Mesenchymal stem cell (in vitro differentiated cells and primary cell): Measurements from ENCODE around the gene RAP1GAP2.

ENCODE experiments used
- DNase-seq: peaks from one replicate; pipeline ENCODE4 v3.0.0-alpha.2; 2013
- H2AFZ ChIP-seq: one replicate; pipeline ENCODE4 v1.6.1; 2013; ENCODE audit warnings: low read depth, mild to moderate bottlenecking, control low read depth, inconsistent platforms, low read length, moderate library complexity
- H2AK5ac ChIP-seq: 2 replicates; pipeline ENCODE4 v1.6.1; 2013; ENCODE audit warnings: low read length, moderate library complexity, mild to moderate bottlenecking, inconsistent platforms; ENCODE audit not compliant: severe bottlenecking
- H2BK120ac ChIP-seq: one replicate; pipeline ENCODE4 v1.6.1; 2013; ENCODE audit warnings: low read depth, mild to moderate bottlenecking, inconsistent platforms, low read length, moderate library complexity
- H2BK12ac ChIP-seq, 2 experiments: one replicate each; pipeline ENCODE4 v1.6.1; 2013; ENCODE audit warnings: inconsistent platforms in 2 of 2, low read length in 2 of 2, mild to moderate bottlenecking in 2 of 2, moderate library complexity in 2 of 2, control low read depth in 1 of 2
- H2BK15ac ChIP-seq: one replicate; pipeline ENCODE4 v1.6.1; 2013; ENCODE audit warnings: mild to moderate bottlenecking, low read depth, inconsistent platforms; ENCODE audit not compliant: poor library complexity, severe bottlenecking
- H2BK5ac ChIP-seq: 2 replicates; pipeline ENCODE4 v1.6.1; 2013; ENCODE audit warnings: low read depth, mild to moderate bottlenecking, low read length, control low read depth, inconsistent platforms; ENCODE audit not compliant: poor library complexity, severe bottlenecking
- H3K14ac ChIP-seq, 2 experiments: one replicate each; pipeline ENCODE4 v1.6.1; 2013; ENCODE audit warnings: inconsistent platforms in 2 of 2, low read length in 2 of 2, control low read depth in 1 of 2, mild to moderate bottlenecking in 1 of 2, moderate library complexity in 1 of 2
- H3K18ac ChIP-seq, 2 experiments: one replicate each; pipeline ENCODE4 v1.6.1; 2013; ENCODE audit warnings: inconsistent platforms in 2 of 2, low read length in 2 of 2, control low read depth in 1 of 2, low read depth in 1 of 2, mild to moderate bottlenecking in 1 of 2
- H3K23ac ChIP-seq, 2 experiments: one replicate each; pipeline ENCODE4 v1.6.1; 2013; ENCODE audit warnings: inconsistent platforms in 2 of 2, low read length in 2 of 2, mild to moderate bottlenecking in 2 of 2, moderate library complexity in 2 of 2, control low read depth in 1 of 2
- H3K27ac ChIP-seq: 2 replicates; pipeline ENCODE4 v1.5.1; 2013; ENCODE audit warnings: mild to moderate bottlenecking, moderate library complexity, low read length, control low read depth, inconsistent platforms; ENCODE audit not compliant: poor library complexity, severe bottlenecking
- H3K27me3 ChIP-seq, 2 experiments: 2 replicates each; pipeline versions ENCODE4 v1.6.1 to v1.7.0; 2013; ENCODE audit warnings: low read length in 2 of 2, mild to moderate bottlenecking in 2 of 2, moderate library complexity in 2 of 2, control low read depth in 1 of 2, inconsistent platforms in 1 of 2; ENCODE audit not compliant: control insufficient read depth in 1 of 2, insufficient read depth in 1 of 2
- H3K36me3 ChIP-seq, 2 experiments: 2 replicates each; pipeline versions ENCODE4 v1.6.1 to v1.7.0; 2013; ENCODE audit warnings: low read length in 2 of 2, control low read depth in 1 of 2, inconsistent platforms in 1 of 2, low read depth in 1 of 2, mild to moderate bottlenecking in 1 of 2; ENCODE audit not compliant: insufficient read depth in 2 of 2, control insufficient read depth in 1 of 2
- H3K4ac ChIP-seq, 2 experiments: one replicate each; pipeline ENCODE4 v1.6.1; 2013; ENCODE audit warnings: inconsistent platforms in 2 of 2, low read length in 2 of 2, mild to moderate bottlenecking in 2 of 2, moderate library complexity in 2 of 2, control low read depth in 1 of 2, low read depth in 1 of 2
- H3K4me1 ChIP-seq: 2 replicates; pipeline ENCODE4 v1.6.1; 2013; ENCODE audit warnings: low read depth, low read length, control low read depth; ENCODE audit not compliant: control insufficient read depth, insufficient read depth
- H3K4me2 ChIP-seq: 2 replicates; pipeline ENCODE4 v1.6.1; 2013; ENCODE audit warnings: low read length, mild to moderate bottlenecking, inconsistent platforms; ENCODE audit not compliant: poor library complexity, severe bottlenecking
- H3K4me3 ChIP-seq, 2 experiments: 2 replicates each; pipeline versions ENCODE4 v1.5.1 to v1.7.0; 2013; ENCODE audit warnings: low read length in 2 of 2, mild to moderate bottlenecking in 2 of 2, control low read depth in 1 of 2, low read depth in 1 of 2; ENCODE audit not compliant: insufficient read depth in 1 of 2
- H3K79me1 ChIP-seq: replicated peaks from 2 replicates; pipeline ENCODE4 v1.6.1; 2013; ENCODE audit warnings: mild to moderate bottlenecking, control low read depth, low read length, inconsistent platforms; ENCODE audit not compliant: poor library complexity, severe bottlenecking
- H3K9ac ChIP-seq: 2 replicates; pipeline ENCODE4 v1.7.0; 2013; ENCODE audit warnings: mild to moderate bottlenecking, low read length, moderate library complexity
- H3K9me3 ChIP-seq: 2 replicates; pipeline ENCODE4 v1.7.0; 2013; ENCODE audit warnings: mild to moderate bottlenecking, low read length; ENCODE audit not compliant: control insufficient read depth
- H4K8ac ChIP-seq: one replicate; pipeline ENCODE4 v1.6.1; 2013; ENCODE audit warnings: inconsistent platforms, mild to moderate bottlenecking, low read length, moderate library complexity
- H4K91ac ChIP-seq: one replicate; pipeline ENCODE4 v1.6.1; 2013; ENCODE audit warnings: mild to moderate bottlenecking, low read length, inconsistent platforms
- WGBS: methylation state at CpG from one replicate; pipeline ENCODE4 v1.1.7; 2013; ENCODE audit warnings: mixed read lengths; 5-methylcytosine and 5-hydroxymethylcytosine counted together

The RAP1GAP2 gene

DNA sequence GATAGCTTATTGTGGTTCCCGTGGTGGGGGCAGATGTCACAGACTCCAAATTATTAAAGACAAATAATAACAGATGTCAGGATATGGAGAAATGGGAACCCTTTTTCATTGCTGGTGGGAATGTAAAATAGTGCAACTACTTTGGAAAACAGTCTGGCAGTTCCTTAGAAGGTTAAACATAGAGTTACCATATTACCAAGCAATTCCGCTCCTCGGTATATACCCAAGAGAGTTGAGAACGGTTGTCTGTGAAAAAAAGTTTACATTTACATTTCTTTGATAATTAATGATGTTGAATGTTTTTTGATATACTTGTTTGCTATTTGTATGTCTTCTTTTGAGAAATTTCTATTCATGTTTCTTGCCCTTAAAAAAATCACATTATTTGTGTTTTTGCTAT, 226.0 kb downstream of the RAP1GAP2 start:
- Histone ChIP-seq H2BK12ac (no peak overlapping the region), H3K4me1 (no peaks in the 10 kb centered on the region), H3K36me3 (peaks cover 5 to 30% of the 10 kb centered on the region in 2 experiments), H2AK5ac (no peak overlapping the region), H2BK5ac (no peak overlapping the region), H2AFZ (no peak overlapping the region), H3K14ac (no peak overlapping the region), H3K27ac (no peak overlapping the region), H3K4me3 (no peak overlapping the region), H3K4me2 (no peak overlapping the region), H3K27me3 (peaks cover 0 to 4% of the 10 kb centered on the region in 2 experiments), H3K9me3 (peaks cover 35% of the 10 kb centered on the region), H4K91ac (no peak overlapping the region), H2BK15ac (no peak overlapping the region), H4K8ac (no peak overlapping the region), H3K79me1 (no peaks in the 10 kb centered on the region), H3K18ac (no peak overlapping the region), H2BK120ac (no peak overlapping the region), H3K9ac (no peak overlapping the region), H3K4ac (no peak overlapping the region), H3K23ac (no peak overlapping the region)
- no peak for DNase-seq
- no CpG with 5 or more reads among the region's 4 CpGs for WGBS

DNA sequence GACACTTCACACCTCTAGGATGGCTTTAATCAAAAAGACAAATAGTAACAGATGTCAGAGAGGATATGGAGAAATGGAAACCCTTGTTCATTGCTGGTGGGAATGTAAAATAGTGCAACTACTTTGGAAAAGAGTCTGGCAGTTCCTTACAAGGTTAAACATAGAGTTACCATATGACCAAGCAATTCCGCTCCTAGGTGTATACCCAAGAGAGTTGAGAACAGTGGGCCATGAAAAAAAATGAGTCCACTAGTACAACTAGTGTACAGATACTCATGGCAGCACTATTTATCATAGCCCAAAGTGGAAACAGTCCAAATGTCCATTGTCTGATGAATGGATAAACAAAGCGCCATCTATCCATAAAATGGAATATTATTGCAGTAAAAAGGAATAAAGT, 228.1 kb downstream of the RAP1GAP2 start:
- H3K14ac ChIP-seq: no peak overlapping the region
- H3K4me3 ChIP-seq: no peak overlapping the region
- H2BK12ac ChIP-seq: no peak overlapping the region
- no peak overlapping the region for H2AFZ ChIP-seq
- H4K8ac ChIP-seq: no peak overlapping the region
- no peak overlapping the region for H3K18ac ChIP-seq
- H3K27me3 ChIP-seq: no peaks in the 10 kb centered on the region
- H2BK120ac ChIP-seq: no peak overlapping the region
- no peak overlapping the region for H2BK15ac ChIP-seq
- peaks cover 5 to 29% of the 10 kb centered on the region in 2 experiments for H3K36me3 ChIP-seq
- H3K9ac ChIP-seq: no peak overlapping the region
- DNase-seq: no peak
- WGBS: 100% methylated on average over 1 of the region's 2 CpGs
- H3K23ac ChIP-seq: no peak overlapping the region
- H3K79me1 ChIP-seq: no peaks in the 10 kb centered on the region
- H4K91ac ChIP-seq: no peak overlapping the region
- no peak overlapping the region for H2AK5ac ChIP-seq
- H3K9me3 ChIP-seq: peaks cover 35% of the 10 kb centered on the region
- H3K27ac ChIP-seq: no peak overlapping the region
- no peak overlapping the region for H2BK5ac ChIP-seq
- H3K4me2 ChIP-seq: no peak overlapping the region
- H3K4me1 ChIP-seq: no peaks in the 10 kb centered on the region
- H3K4ac ChIP-seq: no peak overlapping the region

DNA sequence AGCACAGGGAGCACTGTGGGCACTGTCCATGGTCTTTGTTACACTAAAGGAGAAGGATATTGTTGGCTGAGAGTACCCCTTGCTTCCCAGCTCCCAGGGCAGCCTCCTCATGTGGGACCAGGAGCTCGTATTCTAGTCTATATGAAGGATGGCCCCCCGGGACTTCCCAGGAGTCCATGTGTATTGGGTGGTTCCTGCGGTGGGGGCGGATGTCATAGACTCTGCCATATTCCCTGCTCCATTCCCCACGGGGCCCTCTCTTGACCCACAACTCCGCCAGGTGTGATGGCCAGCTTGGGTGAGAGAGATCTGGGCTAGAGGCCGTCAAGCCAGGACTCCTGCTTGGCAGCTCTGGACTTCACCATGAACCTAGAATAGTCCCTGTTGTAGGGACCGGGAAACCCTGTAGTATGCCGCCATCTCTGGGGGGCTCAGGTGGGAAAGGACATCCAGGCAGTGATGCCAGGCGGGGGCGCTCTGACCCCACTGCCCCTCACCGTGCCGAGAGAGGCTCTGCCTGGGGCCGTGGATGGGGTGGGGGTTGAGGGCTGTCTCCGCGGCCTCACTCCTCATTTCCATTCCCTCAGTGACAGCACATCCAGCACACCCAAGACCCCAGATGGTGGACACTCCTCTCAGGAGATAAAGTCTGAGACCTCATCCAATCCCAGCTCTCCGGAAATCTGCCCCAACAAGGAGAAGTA, 229.3 kb downstream of the RAP1GAP2 start:
- Histone ChIP-seq H2BK120ac (no peak overlapping the region), H3K23ac (no peak overlapping the region), H3K18ac (no peak overlapping the region), H3K9me3 (peaks cover 32% of the 10 kb centered on the region), H2BK5ac (no peak overlapping the region), H3K4me1 (no peaks in the 10 kb centered on the region), H2AK5ac (no peak overlapping the region), H2AFZ (no peak overlapping the region), H2BK15ac (no peak overlapping the region), H3K9ac (no peak overlapping the region), H3K14ac (no peak overlapping the region), H3K4me3 (no peak overlapping the region), H3K4me2 (no peak overlapping the region), H3K4ac (no peak overlapping the region), H3K27me3 (no peaks in the 10 kb centered on the region), H4K91ac (no peak overlapping the region), H3K36me3 (peaks cover 5 to 19% of the 10 kb centered on the region in 2 experiments), H4K8ac (no peak overlapping the region), H2BK12ac (no peak overlapping the region), H3K27ac (no peak overlapping the region), H3K79me1 (no peaks in the 10 kb centered on the region)
- 91% methylated on average over 13 of the region's 17 CpGs for WGBS
- DNase-seq: no peak

DNA sequence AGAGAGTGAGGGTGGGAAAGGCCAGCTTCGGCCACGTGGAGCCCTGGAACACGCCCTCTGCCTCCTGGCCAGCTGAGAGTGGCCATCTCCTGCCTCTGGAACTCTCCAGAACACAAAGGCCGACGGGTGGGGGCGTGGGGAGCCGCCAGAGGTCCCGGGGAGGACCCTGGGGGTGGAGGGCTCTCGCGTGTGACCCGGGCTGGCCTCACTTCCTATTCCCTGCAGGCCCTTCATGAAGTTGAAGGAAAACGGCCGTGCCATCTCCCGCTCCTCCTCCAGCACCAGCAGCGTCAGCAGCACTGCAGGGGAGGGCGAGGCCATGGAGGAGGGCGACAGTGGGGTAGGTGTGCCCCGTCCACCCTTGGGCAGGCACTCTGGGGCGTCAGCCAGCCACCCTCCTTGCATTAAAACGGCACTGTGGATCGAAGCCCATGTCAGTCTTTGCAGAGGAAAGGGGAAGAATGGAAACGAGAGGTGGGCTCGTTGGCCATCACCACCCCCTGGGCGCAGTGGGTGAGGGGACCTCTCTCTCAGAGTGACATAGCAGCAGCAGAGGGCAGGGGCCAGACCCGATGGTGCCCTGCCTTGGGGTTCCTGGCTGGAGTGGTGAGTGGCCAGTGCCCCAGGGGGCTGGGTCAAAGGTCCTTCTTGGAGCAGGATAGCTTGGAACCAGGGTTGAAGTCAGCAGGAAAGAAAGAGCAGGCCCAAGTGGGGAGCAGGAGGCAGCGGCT, 230.1 kb downstream of the RAP1GAP2 start:
- Histone ChIP-seq H3K4me2 (no peak overlapping the region), H2BK120ac (no peak overlapping the region), H3K79me1 (no peaks in the 10 kb centered on the region), H3K18ac (no peak overlapping the region), H3K36me3 (peaks cover 5 to 22% of the 10 kb centered on the region in 2 experiments), H3K4ac (no peak overlapping the region), H3K23ac (no peak overlapping the region), H3K4me3 (no peak overlapping the region), H2BK12ac (no peak overlapping the region), H2BK15ac (no peak overlapping the region), H4K91ac (no peak overlapping the region), H2AFZ (no peak overlapping the region), H3K9me3 (peaks cover 29% of the 10 kb centered on the region), H3K9ac (no peak overlapping the region), H4K8ac (no peak overlapping the region), H2BK5ac (no peak overlapping the region), H3K14ac (no peak overlapping the region), H3K27me3 (no peaks in the 10 kb centered on the region), H2AK5ac (no peak overlapping the region), H3K27ac (no peak overlapping the region), H3K4me1 (no peaks in the 10 kb centered on the region)
- 82% methylated on average over 26 of the region's 26 CpGs for WGBS
- DNase-seq: no peak
